Activated CD8-positive, alpha-beta memory T cell treated with anti-CD3 and anti-CD28 coated beads for 36 hours (primary cell): ENCODE data around the gene ABCB11. TPM values are rescaled to one million over a fixed set of nuclear protein-coding genes. Genes with fewer than 3 reads are reported as not detected.
"Not testable (repeated sequence)": the region's sequence is repeated elsewhere in the genome, so short reads cannot be mapped to it uniquely, and the experiment has no call there.

ENCODE experiments used
- CTCF ChIA-PET: fragments of 350-600 bp; sonication (Branson Sonifier 250); formaldehyde crosslinking; loops from one replicate; lab custom pipeline; 2021; ENCODE audit warnings: antibody characterized with exemption; lab: Charles Lee
- POLR2A ChIA-PET: fragments of 350-600 bp; sonication (Branson Sonifier 250); formaldehyde crosslinking; loops from one replicate; lab custom pipeline; 2021; ENCODE audit warnings: antibody characterized with exemption; lab: Charles Lee
- total RNA-seq, 2 experiments: library from RNA; stranded (reverse); gene quantifications; one replicate each; pipeline ENCODE4 v1.2.3, GENCODE V29; 2021

The ABCB11 gene
- total RNA-seq, 2 experiments from 2014 or later, result not detected

GRCh38 chr2:168915441-168916330 lies 115.4 kb downstream of the ABCB11 start:
- POLR2A ChIA-PET, result no interaction called here
- CTCF ChIA-PET, result no interaction called here

GRCh38 chr2:168913495-168913894 lies 117.6 kb downstream of the ABCB11 start:
- CTCF ChIA-PET, result interaction anchor here (1.1 kb wide), 1 partner anchor 567 kb away, joined by 3 read pairs; no protein-coding TSS in a partner anchor

DNA sequence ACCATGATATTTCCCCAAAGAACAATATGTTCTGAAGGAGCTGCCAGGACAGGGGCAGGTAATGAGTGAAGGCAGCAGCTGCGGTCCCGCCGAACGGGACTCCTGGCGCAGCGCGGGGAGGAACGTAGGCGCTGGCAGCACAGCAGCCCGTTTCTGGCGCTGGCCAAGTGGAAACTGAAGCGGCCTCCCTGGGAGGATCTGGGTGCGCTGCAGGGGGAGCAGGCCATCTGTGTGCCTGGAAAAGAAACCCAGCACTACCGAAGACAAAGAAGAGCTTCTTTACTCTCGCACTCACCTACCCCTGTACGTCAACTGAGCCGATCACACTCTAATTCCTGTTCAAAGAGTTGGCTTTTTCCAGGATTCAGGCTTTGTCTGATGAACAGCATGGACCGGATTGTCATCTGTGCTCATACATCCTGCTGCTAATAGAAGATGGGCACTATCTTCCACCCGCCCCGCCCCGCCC lies 118.2 kb downstream of the ABCB11 start:
- POLR2A ChIA-PET, result no interaction called here
- CTCF ChIA-PET, result interaction anchor here (1.1 kb wide), 1 partner anchor 566 kb away, joined by 3 read pairs; no protein-coding TSS in a partner anchor

More at GRCh38 chr2:168913495-168913894, 117.6 kb downstream of the ABCB11 start:
- POLR2A ChIA-PET, result interaction anchor here (0.5 kb wide), 1 partner anchor 33 kb away, joined by 3 read pairs; no protein-coding TSS in a partner anchor

DNA sequence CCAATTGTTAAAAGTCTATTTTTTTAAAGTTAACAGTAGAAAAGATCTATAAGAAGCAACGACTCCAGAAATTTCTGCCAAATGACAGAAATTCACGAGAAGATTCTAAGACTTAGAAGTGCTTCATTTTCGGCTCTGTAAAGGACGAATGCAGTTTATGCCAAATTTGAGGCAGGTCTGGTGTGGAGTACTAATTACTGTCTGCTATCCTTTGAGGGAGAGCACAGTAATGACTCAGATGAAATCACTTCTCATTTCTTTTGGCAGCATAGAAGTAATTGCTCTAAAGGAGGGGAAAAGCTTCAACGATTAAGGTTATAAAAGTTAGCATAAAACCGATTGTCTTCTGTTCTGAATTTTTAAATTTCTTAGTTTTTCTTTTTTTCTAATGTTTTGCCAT lies 118.7 kb downstream of the ABCB11 start:
- POLR2A ChIA-PET, result no interaction called here
- CTCF ChIA-PET, result no interaction called here

GRCh38 chr2:168910330-168910729 lies 120.8 kb downstream of the ABCB11 start:
- ChIA-PET CTCF (no interaction called here), POLR2A (no interaction called here)

DNA sequence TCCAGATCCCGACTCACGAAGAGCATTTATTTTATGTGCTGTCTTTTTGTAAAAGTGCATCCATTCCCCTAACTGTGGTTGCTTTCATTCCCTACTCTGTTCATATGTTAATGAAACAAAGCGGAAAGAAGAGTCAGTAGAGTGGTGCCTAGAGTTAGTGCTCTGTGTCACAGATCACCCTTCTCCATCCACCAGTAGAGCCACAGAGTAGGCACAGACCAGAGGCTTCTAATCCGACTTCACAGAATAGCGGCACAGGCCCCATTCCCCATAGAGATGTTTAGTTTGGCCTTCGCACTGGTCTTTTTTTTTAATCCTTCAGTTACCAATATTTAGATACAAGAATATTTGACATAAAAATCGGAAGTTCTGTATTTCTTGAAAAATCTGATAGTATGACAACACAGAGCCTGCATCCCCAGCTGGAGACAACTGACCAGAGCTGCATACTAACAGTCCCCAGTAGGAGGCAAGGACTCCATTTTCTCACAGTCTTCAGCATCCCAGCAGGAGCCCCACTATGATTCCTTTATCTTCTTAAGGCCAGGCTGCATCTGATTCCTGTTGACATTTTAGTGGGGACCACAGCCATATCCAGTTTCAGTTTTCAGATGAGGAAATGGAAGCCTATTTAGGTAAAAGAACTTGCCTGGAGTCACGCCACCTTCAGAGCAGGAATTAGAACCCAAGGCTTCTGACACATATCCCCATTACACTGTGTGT lies 123.0 kb downstream of the ABCB11 start:
- POLR2A ChIA-PET, result interaction anchor here (0.6 kb wide), 1 partner anchor 255 kb away, joined by 3 read pairs; no protein-coding TSS in a partner anchor
- CTCF ChIA-PET, result no interaction called here

DNA sequence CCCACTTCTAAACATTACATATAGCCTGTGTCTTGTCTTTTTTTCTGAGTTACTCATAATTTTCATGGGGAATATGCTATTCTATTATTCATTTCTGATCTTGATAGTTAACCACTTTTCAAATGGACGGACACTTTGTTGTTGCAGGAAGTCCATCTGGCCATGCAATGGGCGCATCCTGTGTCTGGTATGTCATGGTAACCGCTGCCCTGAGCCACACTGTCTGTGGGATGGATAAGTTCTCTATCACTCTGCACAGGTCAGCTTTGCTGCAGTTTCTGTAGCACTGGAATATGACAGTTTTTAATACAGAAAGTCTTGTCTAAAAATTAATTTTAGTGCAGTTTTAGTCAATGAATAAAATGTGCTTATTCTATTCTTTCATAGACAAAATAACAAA lies 126.8 kb downstream of the ABCB11 start:
- POLR2A ChIA-PET, result no interaction called here
- CTCF ChIA-PET, result no interaction called here

DNA sequence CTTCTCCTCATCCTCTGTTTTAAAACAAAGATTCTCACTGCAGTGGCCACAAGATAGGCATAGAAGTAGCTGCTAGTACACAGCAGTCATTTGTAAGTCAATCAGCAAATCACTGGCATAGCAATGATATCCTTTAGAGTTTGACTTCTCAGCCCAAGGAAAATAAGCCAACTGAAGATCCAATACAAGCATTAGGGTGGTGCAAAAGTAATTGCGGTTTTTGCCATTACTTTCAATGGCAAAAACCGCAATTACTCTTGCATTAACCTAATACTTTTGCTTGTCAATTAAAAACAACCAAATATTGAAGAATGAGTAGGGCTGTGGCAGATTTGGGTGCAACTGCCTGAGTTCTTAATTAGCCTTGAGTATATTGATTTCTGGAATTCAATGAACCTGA lies 127.2 kb downstream of the ABCB11 start:
- ChIA-PET CTCF (no interaction called here), POLR2A (no interaction called here)

DNA sequence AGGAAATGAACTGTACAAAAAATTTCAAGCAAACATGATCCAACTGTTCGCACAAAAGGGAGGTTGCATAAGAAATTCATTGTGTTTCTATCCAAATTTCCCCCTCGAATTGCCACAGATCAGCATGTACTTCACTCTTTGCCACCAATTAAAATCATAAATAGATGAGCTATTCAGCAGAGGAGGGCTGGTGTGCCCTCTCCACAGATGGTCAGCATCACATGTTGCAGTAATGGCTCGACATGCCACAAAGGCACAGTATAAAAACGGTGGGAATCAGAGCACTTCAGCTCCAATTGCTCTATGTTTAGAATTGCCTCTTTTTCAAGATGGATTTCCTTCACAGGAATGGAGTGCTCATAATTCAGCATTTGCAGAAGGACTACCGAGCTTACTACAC lies 130.1 kb downstream of the ABCB11 start, which contains the start of gene G6PC2:
Gene G6PC2, plus strand, starts transcription at position 289 of the 400 bp plus-strand sequence. Its CDS starts 41 bp downstream, at position 330.
- CTCF ChIA-PET, result interaction anchor here (1.0 kb wide), 1 partner anchor 15 kb away, joined by 4 read pairs; no protein-coding TSS in a partner anchor
- POLR2A ChIA-PET, result no interaction called here

DNA sequence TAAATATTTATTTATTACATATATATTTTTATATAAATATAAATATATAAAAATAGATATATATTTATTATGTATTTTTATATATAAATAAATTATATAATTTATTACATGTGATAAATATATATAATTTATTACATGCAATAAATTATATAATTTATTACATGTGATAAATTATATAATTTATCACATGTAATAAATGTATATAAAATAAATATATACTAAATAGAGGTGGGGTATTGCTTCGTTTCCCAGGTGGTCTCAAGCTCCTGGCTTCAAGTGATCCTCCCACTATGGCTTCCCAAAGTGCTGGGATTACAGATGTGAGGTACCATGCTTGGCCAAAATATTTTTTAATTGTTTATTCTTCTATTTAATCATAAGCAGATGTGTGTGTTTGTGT lies 133.7 kb downstream of the ABCB11 start:
- ChIA-PET POLR2A (no interaction called here), CTCF (no interaction called here)

DNA sequence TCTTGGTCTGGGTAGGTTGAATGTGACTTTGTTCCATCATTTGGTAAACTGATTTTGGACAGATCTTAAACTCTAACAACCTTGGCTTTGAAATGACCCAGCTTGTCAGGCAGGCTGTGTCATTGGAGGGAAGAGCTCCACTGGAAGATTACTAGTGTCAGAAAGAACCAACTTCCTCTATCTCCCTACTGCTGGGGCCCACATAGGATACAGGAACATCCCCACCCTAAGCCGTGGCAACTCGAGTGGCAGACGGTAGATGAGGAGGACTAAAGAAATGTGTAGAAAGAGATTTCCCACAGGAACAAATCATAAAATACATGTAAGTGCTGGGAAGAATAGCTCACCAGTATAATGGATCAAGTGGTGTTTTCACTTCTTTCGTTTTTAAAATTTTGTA lies 134.3 kb downstream of the ABCB11 start:
- POLR2A ChIA-PET, result no interaction called here
- CTCF ChIA-PET, result no interaction called here

DNA sequence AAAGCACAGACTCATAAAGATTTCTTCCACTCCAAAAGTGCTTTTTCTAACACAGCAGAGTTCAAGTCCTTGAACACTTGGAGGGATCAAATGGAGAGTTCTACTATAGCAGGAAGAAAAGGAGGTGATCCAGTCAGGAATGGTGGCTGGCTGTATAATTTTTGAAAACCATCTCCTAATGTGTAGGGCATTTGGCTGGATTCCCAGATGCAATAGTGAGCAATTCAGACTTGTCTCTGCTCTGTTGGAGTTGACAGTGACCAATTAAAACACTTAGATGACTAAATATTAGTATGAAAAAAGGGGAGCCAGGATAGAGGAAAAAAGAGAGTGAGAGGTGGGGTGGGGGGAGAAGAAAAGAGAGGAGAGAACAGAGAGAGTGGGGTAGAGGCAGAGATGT lies 135.4 kb downstream of the ABCB11 start:
- ChIA-PET CTCF (no interaction called here), POLR2A (no interaction called here)

DNA sequence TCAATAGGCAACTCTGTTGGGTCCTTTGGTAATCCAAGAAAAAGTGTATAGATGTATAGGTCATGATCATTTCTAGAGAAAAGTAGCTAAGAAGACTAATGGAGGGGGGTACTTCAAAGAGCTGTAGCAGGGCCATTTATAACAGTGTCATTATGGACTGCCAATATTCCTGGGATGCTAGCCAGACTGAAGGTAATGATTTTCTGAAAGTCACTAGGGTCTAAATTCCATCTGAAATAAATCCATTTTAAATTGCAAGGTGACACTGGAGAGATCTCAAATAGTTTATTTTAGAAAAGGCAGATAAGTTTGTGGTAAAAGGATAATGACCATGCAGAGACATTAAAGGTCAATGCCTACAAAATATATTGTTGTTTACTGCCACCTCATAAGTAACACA lies 136.4 kb downstream of the ABCB11 start:
- CTCF ChIA-PET, result interaction anchor here (0.5 kb wide), 1 partner anchor 166 kb away, joined by 4 read pairs; no protein-coding TSS in a partner anchor
- POLR2A ChIA-PET, result no interaction called here

DNA sequence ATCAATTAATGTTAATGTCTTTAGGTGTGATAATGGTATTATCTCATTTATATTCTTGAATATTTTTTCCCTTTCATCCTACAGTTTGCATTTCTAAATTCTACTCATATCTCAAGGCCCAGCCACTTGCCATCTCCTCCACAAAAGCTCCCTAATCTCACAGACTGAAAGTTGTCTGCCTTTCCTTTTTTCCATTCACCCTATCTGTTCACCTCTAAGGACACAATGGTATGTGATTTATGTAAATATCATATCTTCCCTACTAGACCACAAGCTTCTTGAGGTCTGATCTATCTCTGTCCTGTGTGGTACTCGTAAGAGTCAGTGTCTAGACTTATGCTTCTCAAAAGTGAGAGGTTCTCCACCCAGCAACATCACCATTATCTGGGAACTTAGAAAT lies 137.0 kb downstream of the ABCB11 start:
- ChIA-PET POLR2A (no interaction called here), CTCF (no interaction called here)

DNA sequence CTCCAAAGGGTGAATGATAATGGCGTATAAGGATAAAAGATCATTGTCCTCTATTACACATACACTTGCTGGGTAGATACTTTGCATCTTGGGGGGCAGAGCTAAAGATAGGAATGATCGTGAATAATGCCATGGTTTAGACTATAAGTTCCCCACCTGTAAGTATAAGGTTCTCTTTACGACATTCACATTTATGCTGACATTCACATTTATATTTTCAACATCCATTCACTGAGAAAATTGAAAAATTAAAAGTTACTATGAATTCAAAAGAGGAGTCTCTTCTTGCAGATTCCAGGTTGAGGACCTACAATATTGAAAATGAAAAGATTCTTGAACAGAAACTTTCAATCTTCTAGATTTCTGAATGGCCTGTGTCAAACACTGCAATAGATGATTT lies 138.8 kb downstream of the ABCB11 start:
- ChIA-PET CTCF (no interaction called here), POLR2A (no interaction called here)

- CTCF ChIA-PET, result interaction anchor here (0.9 kb wide), 1 partner anchor 10 kb away, joined by 3 read pairs; no protein-coding TSS in a partner anchor
- POLR2A ChIA-PET, result no interaction called here
These were observed 140.9 kb downstream of the ABCB11 start, which contains the start of gene SPC25 for GRCh38 chr2:168890006-168890782. TSS of gene SPC25 (minus strand) at chr2:168890430. CDS start at chr2:168889519, 911 bp downstream.

- ChIA-PET POLR2A (no interaction called here), CTCF (interaction anchor here (0.9 kb wide), 1 partner anchor 10 kb away, joined by 3 read pairs; no protein-coding TSS in a partner anchor)
These were observed 141.5 kb downstream of the ABCB11 start for GRCh38 chr2:168889635-168890005.

DNA sequence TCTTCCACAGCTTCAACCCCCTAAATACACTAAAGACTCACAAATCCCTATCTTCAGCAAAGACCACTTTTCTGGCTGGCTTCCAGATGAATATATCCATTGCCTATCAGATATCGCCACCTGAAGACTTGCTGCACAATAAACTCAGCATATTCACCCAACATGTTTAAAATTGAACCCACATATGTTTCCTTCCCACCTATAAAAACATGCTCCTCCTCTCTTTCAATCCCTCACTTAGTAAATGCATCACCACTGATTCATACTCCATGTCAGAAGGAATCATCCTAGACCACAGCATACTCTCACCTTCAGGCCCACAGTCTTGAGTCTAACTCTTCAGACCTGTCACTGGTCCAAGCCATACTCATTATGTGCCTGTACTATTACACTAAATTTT lies 146.1 kb downstream of the ABCB11 start:
- POLR2A ChIA-PET, result no interaction called here
- CTCF ChIA-PET, result interaction anchor here (1.1 kb wide), 1 partner anchor 17 kb away, joined by 4 read pairs; the partner anchor contains the start of gene G6PC2

DNA sequence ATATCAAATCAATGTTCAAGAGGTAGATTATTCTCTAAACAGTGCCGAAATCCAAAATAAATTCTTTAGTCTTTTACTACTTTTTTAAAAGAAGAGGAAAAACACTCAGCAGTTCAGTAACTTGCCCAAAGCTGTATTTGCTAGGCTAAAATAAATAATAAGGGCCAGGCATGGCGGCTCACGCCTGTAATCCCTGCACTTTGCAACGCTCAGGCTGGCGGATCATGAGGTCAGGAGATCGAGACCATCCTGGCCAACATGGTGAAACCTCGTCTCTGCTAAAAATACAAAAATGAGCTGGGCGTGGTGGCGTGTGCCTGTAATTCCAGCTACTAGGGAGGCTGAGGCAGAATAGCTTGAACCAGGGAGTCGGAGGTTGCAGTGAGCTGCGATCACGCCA lies 149.0 kb downstream of the ABCB11 start:
- POLR2A ChIA-PET, CTCF ChIA-PET: not testable (repeated sequence)
